CD4-positive, alpha-beta T cell (primary cell): ENCODE measurements around the gene VSNL1. TPM values are rescaled to one million over a fixed set of nuclear protein-coding genes. Genes with fewer than 3 reads are reported as not detected.

Experiments
- ATAC-seq: fragments of 200-7000 bp; cut with Tn5 transposase; one replicate; pipeline ENCODE4 v1.10.0; 2022; ENCODE audit warnings: mild to moderate bottlenecking; ENCODE audit not compliant: poor library complexity
- CTCF ChIA-PET: fragments of 350-600 bp; sonication (Branson Sonifier 250); formaldehyde crosslinking; loops from one replicate; lab custom pipeline; 2021; ENCODE audit warnings: antibody characterized with exemption, inconsistent platforms; lab: Charles Lee
- POLR2A ChIA-PET: fragments of 350-600 bp; sonication (Branson Sonifier 250); formaldehyde crosslinking; loops from one replicate; lab custom pipeline; 2021; ENCODE audit warnings: antibody characterized with exemption, inconsistent platforms; lab: Charles Lee
- DNase-seq, 14 experiments: peaks; one replicate each; pipeline ENCODE4 v3.0.0-alpha.2; 2013 to 2020; ENCODE audit warnings: mixed read lengths in 2 of 14
- H3K27ac ChIP-seq, 2 donors: one replicate each; pipeline versions ENCODE4 v1.5.1 to v1.7.0; 2013; ENCODE audit warnings: low read length in 2 of 2, low read depth in 1 of 2, mild to moderate bottlenecking in 1 of 2
- H3K27me3 ChIP-seq, 2 experiments: 1 replicate in 1 of 2; 2 replicates in 1 of 2; pipeline versions ENCODE4 v1.6.1 to v1.7.0; 2013; ENCODE audit warnings: low read length in 2 of 2, control low read depth in 1 of 2, mild to moderate bottlenecking in 1 of 2, moderate library complexity in 1 of 2; ENCODE audit not compliant: insufficient read depth in 2 of 2, control insufficient read depth in 1 of 2
- H3K36me3 ChIP-seq: one replicate; pipeline ENCODE4 v1.6.1; 2013; ENCODE audit warnings: low read length, control low read depth; ENCODE audit not compliant: insufficient read depth
- H3K4me1 ChIP-seq: one replicate; pipeline ENCODE4 v1.6.1; 2013; ENCODE audit warnings: low read length, control low read depth; ENCODE audit not compliant: insufficient read depth
- H3K4me3 ChIP-seq: one replicate; pipeline ENCODE4 v1.5.1; 2013; ENCODE audit warnings: mild to moderate bottlenecking, low read length, moderate library complexity
- H3K9me3 ChIP-seq, 2 experiments: 1 replicate in 1 of 2; 2 replicates in 1 of 2; pipeline versions ENCODE4 v1.6.1 to v1.7.0; 2013; ENCODE audit warnings: low read length in 2 of 2, mild to moderate bottlenecking in 2 of 2, control low read depth in 1 of 2, moderate library complexity in 1 of 2; ENCODE audit not compliant: control insufficient read depth in 1 of 2, insufficient read depth in 1 of 2
- H3K27ac Mint-ChIP-seq: one replicate; pipeline ENCODE4 v1.8.0; 2020; ENCODE audit warnings: mixed read lengths
- H3K27me3 Mint-ChIP-seq: one replicate; pipeline ENCODE4 v1.8.0; 2021; ENCODE audit warnings: mixed read lengths
- H3K36me3 Mint-ChIP-seq: one replicate; pipeline ENCODE4 v1.8.0; 2021; ENCODE audit warnings: low read depth, mixed read lengths
- H3K4me1 Mint-ChIP-seq: one replicate; pipeline ENCODE4 v1.8.0; 2021; ENCODE audit warnings: low read depth, mixed read lengths
- H3K4me3 Mint-ChIP-seq: one replicate; pipeline ENCODE4 v1.8.0; 2020; ENCODE audit warnings: mild to moderate bottlenecking, mixed read lengths
- H3K9me3 Mint-ChIP-seq: one replicate; pipeline ENCODE4 v1.8.0; 2020; ENCODE audit warnings: mixed read lengths
- CTCF ChIP-seq: fragments of 200-600 bp; IDR thresholded peaks from one replicate; pipeline ENCODE4 v1.8.0; 2022; ENCODE audit warnings: antibody characterized with exemption, mild to moderate bottlenecking
- intact Hi-C, 2 experiments: fragments of 100-400 bp; cut with DNase I in 1 of 2; cut with micrococcal nuclease in 1 of 2; formaldehyde crosslinking; loops; one replicate each; pipeline versions ENCODE4 v1.15.1 to v1.9.0; 2023 to 2025; cut with DNase I, micrococcal nuclease
- total RNA-seq, 174 experiments: library from RNA in 2 of 174; stranded (reverse) in 2 of 174; gene quantifications; one replicate each; pipeline ENCODE4 v1.2.3 and lab custom pipeline; 2021 to 2026

Gene VSNL1
- total RNA-seq, 2 experiments from 2014 or later, result not detected

- H3K4me3 ChIP-seq, result no peak overlapping the region
- Mint-ChIP-seq H3K9me3 (no peaks in the 10 kb centered on the region), H3K36me3 (no peaks in the 10 kb centered on the region), H3K27ac (no peak overlapping the region), H3K4me3 (no peak overlapping the region), H3K27me3 (peaks cover 3% of the 10 kb centered on the region), H3K4me1 (no peaks in the 10 kb centered on the region)
- H3K36me3 ChIP-seq, result no peaks in the 10 kb centered on the region
- CTCF ChIA-PET, result no interaction called here
- H3K4me1 ChIP-seq, result no peaks in the 10 kb centered on the region
- no peak for ATAC-seq
- POLR2A ChIA-PET, result no interaction called here
- intact Hi-C loops, result no loop called here
- DNase-seq, result no peak
- no peak for TF ChIP-seq CTCF
- peaks cover 0 to 8% of the 10 kb centered on the region in 2 experiments for H3K9me3 ChIP-seq
- no peak overlapping the region for H3K27ac ChIP-seq
- no peaks in the 10 kb centered on the region for H3K27me3 ChIP-seq
Observed at GRCh38 chr2:17627434-17627833, 86.9 kb downstream of the VSNL1 start.

GRCh38 chr2:17628349-17629261, 88.1 kb downstream of the VSNL1 start:
- Histone ChIP-seq H3K4me1 (no peaks in the 10 kb centered on the region), H3K27me3 (no peaks in the 10 kb centered on the region), H3K9me3 (peaks cover 0 to 8% of the 10 kb centered on the region in 2 experiments), H3K36me3 (no peaks in the 10 kb centered on the region), H3K4me3 (no peak overlapping the region), H3K27ac (no peak overlapping the region)
- intact Hi-C loops, result no loop called here
- Mint-ChIP-seq H3K4me3 (no peak overlapping the region), H3K9me3 (no peaks in the 10 kb centered on the region), H3K27ac (no peak overlapping the region), H3K4me1 (no peaks in the 10 kb centered on the region), H3K27me3 (peaks cover 3% of the 10 kb centered on the region), H3K36me3 (no peaks in the 10 kb centered on the region)
- no peak for ATAC-seq
- TF ChIP-seq CTCF, result no peak
- DNase-seq, result no peak
- ChIA-PET POLR2A (no interaction called here), CTCF (interaction anchor here (0.6 kb wide), 2 partner anchors 12 to 43 kb away, joined by 3 read pairs; no protein-coding TSS in a partner anchor)

- Histone ChIP-seq H3K4me3 (no peak overlapping the region), H3K9me3 (peaks cover 0 to 8% of the 10 kb centered on the region in 2 experiments), H3K4me1 (no peaks in the 10 kb centered on the region), H3K27me3 (no peaks in the 10 kb centered on the region), H3K36me3 (no peaks in the 10 kb centered on the region), H3K27ac (no peak overlapping the region)
- H3K36me3 Mint-ChIP-seq, result no peaks in the 10 kb centered on the region
- H3K4me1 Mint-ChIP-seq, result no peaks in the 10 kb centered on the region
- ATAC-seq, result no peak
- H3K4me3 Mint-ChIP-seq, result no peak overlapping the region
- peaks cover 1% of the 10 kb centered on the region for H3K27me3 Mint-ChIP-seq
- POLR2A ChIA-PET, result no interaction called here
- no peak overlapping the region for H3K27ac Mint-ChIP-seq
- CTCF ChIA-PET, result interaction anchor here (0.7 kb wide), 1 partner anchor 41 kb away, joined by 3 read pairs; no protein-coding TSS in a partner anchor
- DNase-seq, result no peak
- TF ChIP-seq CTCF, result no peak
- intact Hi-C loops, result no loop called here
- H3K9me3 Mint-ChIP-seq, result no peaks in the 10 kb centered on the region
Observed at GRCh38 chr2:17630089-17630488, 89.6 kb downstream of the VSNL1 start.
